AG10803 (cell line): ENCODE measurements around the gene FOXC2.
"Not testable (repeated sequence)": the region's sequence is repeated elsewhere in the genome, so short reads cannot be mapped to it uniquely, and the experiment has no call there.

Experiments used
- DNase-seq: peaks from one replicate; pipeline ENCODE4 v3.0.0; 2010; ENCODE audit warnings: low read depth
- H3K4me3 ChIP-seq: 2 replicates; pipeline ENCODE4 v1.5.1; 2011; ENCODE audit warnings: mild to moderate bottlenecking, low read length, control low read depth
- TF ChIP-seq, protein P1 (sequence below): conservative IDR thresholded peaks from 2 replicates; pipeline ENCODE4 v1.5.1; 2011; ENCODE audit warnings: mild to moderate bottlenecking, low read length, control low read depth, inconsistent platforms

The FOXC2 gene

DNA sequence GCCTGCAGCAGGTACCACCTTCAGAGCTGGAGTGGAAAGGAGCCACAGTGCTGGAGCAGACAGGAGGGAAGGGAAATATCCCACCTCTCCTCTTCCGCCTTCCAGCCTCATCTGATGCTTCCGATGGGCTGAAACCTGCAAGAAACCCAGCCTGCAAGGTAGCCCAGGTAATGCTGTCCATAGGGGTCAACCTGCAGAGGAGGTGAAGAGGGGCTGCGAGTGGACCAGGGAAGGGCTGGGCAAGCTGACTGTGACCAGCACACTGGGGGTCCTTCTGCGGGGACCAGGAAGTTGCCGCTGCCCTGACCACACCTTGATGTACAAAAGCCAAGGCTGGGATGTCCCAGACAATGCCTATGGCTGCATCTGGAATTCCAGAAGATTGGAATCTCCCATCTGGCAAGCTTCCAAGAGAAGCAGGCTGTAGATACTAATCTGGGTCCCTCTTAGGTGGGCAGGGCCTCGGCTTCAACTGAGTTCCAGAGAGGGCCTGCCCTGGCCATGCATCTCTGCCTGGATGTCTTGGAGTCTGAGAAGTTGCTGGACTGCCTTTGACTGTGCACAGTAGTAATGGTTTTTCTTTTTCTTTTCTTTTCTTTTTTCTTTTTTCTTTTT, 17.5 kb downstream of the FOXC2 start:
- TF ChIP-seq, protein P1, sequence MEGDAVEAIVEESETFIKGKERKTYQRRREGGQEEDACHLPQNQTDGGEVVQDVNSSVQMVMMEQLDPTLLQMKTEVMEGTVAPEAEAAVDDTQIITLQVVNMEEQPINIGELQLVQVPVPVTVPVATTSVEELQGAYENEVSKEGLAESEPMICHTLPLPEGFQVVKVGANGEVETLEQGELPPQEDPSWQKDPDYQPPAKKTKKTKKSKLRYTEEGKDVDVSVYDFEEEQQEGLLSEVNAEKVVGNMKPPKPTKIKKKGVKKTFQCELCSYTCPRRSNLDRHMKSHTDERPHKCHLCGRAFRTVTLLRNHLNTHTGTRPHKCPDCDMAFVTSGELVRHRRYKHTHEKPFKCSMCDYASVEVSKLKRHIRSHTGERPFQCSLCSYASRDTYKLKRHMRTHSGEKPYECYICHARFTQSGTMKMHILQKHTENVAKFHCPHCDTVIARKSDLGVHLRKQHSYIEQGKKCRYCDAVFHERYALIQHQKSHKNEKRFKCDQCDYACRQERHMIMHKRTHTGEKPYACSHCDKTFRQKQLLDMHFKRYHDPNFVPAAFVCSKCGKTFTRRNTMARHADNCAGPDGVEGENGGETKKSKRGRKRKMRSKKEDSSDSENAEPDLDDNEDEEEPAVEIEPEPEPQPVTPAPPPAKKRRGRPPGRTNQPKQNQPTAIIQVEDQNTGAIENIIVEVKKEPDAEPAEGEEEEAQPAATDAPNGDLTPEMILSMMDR = no peak
- no peak for DNase-seq
- H3K4me3 ChIP-seq = no peak overlapping the region

DNA sequence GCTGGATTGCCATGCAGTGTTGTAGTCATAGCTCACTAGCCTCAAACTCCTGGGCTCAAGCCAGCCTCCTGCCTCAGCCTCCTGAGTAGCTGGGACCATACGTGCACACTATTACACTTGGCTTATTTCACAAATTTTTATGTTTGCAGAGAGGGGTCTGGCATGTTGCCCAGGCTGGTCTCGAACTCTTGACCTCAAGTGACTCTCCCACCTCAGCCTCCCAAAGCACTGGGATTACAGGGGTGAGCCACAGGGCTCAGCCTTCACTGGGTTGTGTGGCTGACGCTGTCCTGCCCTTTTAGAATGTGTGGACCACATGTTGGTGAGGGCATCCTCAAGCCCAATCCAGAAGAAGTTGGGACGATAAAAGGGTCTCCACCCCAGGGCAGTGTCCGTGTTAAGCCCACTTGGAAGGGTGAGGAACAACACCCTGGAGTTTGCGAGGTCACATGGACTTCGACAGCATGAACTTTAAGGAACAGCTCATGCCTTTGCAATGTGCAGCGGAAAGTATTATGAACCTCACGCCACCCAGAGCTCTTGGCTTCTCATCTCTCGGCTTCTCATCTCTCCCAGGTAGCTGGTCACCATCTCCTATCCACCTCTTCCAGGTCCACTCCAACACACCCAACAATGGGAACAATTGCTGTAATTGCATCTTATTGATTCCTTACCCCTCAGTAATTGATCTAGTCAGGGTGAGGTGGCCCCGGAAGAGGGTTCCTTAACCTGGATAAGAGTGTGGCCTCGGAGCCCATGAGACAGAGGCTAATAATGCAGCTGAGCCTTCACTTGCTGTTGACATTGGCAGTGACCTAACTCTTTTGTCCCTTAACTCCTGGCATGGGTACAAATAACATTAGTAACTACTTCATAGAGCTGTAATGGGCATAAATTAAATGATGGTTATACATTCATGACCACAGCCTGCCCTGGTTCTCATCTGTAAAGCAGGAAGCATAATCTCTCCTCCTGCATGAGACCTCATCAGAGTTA, 18.4 kb downstream of the FOXC2 start:
- DNase-seq = peak; percentile 50
- TF ChIP-seq, protein P1 = no peak
- no peak overlapping the region for H3K4me3 ChIP-seq

DNA sequence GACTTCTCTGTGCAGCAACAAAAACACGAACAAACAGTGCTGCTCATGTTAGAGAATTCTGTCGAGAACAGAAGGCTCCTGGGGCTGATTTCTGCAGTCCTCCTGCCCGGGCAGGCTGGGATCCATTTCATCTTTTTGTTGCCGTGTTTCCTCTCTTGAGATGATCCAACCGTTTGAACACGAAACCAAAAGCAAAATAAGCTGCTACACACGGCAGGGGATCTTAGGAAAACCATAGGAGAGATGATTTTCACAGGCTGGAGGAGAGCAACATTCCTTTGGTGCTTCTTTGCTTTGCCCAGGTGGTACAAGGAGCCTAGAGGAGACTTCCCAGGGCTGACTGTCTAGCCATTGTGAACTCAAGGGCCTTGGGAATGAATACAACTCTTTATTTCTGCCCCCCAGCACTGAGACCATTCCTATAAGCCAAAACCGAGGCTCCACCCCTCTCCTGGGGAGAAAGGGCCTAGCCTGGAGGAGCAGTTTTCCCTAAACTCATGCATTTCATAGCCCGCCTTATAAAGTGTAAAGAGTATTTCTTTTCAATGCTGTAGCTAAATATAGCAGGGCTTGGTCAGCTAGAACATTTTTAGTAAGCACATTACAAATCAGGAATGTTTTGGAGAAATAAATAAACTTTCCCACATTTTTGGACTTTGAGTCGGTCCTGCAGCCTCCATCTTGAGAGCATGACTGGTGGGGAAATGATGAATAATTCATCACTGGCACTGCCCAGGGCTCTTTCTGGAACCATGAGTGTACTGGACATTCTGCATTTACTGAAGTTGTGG, 19.4 kb downstream of the FOXC2 start:
- no peak overlapping the region; the same call in none of the 2 replicates for H3K4me3 ChIP-seq
- TF ChIP-seq, protein P1 = no peak
- peak; percentile 85 for DNase-seq

DNA sequence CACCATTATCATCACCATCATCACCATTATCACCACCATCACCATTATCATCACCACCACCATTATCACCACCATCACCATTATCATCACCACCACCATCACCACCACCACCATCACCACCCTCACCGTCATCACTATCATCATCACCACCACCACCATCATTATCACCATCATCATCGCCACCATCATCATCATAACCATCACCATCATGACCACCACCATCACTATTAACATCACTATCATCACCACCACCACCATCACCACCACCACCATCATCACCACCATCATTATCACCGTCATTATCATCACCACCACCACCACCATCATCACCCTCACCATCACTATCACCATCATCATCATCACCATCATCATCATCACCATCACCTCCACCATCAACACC, 20.9 kb downstream of the FOXC2 start:
- DNase-seq = no peak
- TF ChIP-seq, protein P1 = no peak
- H3K4me3 ChIP-seq = no peak overlapping the region

DNA sequence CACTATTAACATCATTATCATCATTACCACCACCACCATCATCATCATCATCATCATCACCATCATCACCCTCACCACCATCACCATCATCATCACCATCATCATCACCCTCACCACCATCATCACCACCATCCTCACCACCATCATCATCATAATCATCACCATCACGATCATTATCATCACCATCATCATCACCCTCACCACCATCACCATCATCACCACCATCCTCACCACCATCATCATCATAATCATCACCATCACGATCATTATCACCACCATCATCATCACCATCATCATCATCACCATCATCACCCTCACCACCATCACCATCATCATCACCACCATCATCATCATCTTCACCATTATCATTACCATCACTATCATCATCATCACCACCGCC, 21.3 kb downstream of the FOXC2 start:
- H3K4me3 ChIP-seq, DNase-seq: not testable (repeated sequence)

DNA sequence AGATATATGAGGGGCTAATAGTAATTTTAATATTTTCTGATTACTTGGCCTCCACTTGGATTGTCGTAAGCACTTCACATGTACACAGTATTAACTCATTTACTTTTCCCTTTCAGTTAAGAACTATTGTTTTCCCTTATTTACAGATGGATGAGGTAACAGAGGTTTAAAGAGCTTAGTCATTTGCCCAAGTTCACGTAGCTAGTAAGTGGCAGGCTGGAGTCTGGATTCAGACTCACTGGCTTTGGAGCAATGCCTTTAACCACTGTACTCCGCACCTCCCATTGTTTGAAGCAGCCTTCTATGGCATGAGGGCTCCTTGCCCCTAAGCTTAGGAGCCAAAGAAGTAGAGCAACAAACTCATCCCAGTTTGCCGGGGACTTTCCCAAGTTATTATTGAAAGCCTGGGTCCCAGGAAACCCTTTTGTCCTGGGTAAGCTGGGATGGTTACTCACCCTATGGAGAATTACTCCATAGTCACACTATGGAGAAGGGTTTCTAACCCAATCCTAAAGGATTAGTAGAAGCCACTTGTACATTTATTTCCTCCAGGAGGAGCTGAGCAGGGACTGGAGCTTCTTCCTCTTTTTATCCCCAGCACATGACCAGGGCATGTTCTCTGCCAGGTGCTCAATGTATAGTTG, 24.0 kb downstream of the FOXC2 start:
- peak; percentile 91 for DNase-seq
- H3K4me3 ChIP-seq = no peak overlapping the region
- TF ChIP-seq, protein P1 = no peak

DNA sequence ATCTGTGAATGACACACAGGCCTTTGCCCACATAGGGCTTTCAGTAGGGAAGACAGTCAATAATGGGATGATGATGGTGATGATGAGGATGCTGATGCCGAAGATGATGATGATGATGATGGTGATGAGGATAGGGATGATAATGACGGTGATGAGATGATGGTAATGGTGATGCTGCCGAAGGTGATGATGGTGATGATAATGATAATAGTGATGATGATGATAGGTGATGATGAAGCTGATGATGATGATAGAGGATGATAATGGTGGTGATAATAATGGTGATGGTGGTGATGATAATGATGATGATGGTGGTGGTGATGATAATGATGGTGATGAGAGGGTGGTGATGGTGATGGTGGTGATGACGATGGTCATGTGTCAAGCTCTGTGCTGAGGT, 24.6 kb downstream of the FOXC2 start:
- no peak overlapping the region for H3K4me3 ChIP-seq
- TF ChIP-seq, protein P1 = no peak
- no peak for DNase-seq
